Endothelial cell (in vitro differentiated cells): ENCODE measurements around the gene DCAF5. TPM values are rescaled to one million over a fixed set of nuclear protein-coding genes. Genes with fewer than 3 reads are reported as not detected.

ENCODE experiments used
- DNase-seq: peaks from one replicate; pipeline ENCODE4 v3.0.0; 2021; ENCODE audit warnings: low spot score
- H3K27ac Mint-ChIP-seq: one replicate; pipeline ENCODE4 v1.8.0; 2021; ENCODE audit warnings: mixed read lengths, inconsistent platforms; ENCODE audit not compliant: unreplicated experiment
- H3K27me3 Mint-ChIP-seq: one replicate; pipeline ENCODE4 v1.8.0; 2021; ENCODE audit warnings: mild to moderate bottlenecking, moderate library complexity, mixed read lengths, inconsistent platforms; ENCODE audit not compliant: unreplicated experiment
- H3K36me3 Mint-ChIP-seq: one replicate; pipeline ENCODE4 v1.8.0; 2021; ENCODE audit warnings: mild to moderate bottlenecking, low read depth, mixed read lengths, inconsistent platforms; ENCODE audit not compliant: unreplicated experiment
- H3K4me1 Mint-ChIP-seq: one replicate; pipeline ENCODE4 v1.8.0; 2021; ENCODE audit warnings: mild to moderate bottlenecking, mixed read lengths, inconsistent platforms; ENCODE audit not compliant: unreplicated experiment
- H3K4me3 Mint-ChIP-seq: one replicate; pipeline ENCODE4 v1.8.0; 2021; ENCODE audit warnings: mild to moderate bottlenecking, mixed read lengths, inconsistent platforms; ENCODE audit not compliant: unreplicated experiment
- H3K9me3 Mint-ChIP-seq: one replicate; pipeline ENCODE4 v1.8.0; 2021; ENCODE audit warnings: mixed read lengths, inconsistent platforms; ENCODE audit not compliant: unreplicated experiment
- CTCF ChIP-seq: fragments of 200-600 bp; sonication (generic); IDR thresholded peaks from one replicate; pipeline ENCODE4 v1.5.0; 2021; ENCODE audit warnings: antibody characterized with exemption; ENCODE audit not compliant: unreplicated experiment
- total RNA-seq: library from RNA; stranded (reverse); fragmentation: NEBNext Ultra II Directional; extraction: Animal tissue kit (Norgen Biotek cat#: 25700); gene quantifications from one replicate; pipeline ENCODE4 v1.2.1, GENCODE V29; 2021; ENCODE audit not compliant: unreplicated experiment

DCAF5 gene
- total RNA-seq, 1 donor from 2014 or later: 72.0 TPM

- no peak for DNase-seq
- peaks cover 38% of the 10 kb centered on the region for H3K4me1 Mint-ChIP-seq
- H3K4me3 Mint-ChIP-seq: no peak overlapping the region
- no peak for TF ChIP-seq CTCF
- H3K27ac Mint-ChIP-seq: peak overlapping the region; percentile 51
- no peaks in the 10 kb centered on the region for H3K9me3 Mint-ChIP-seq
- H3K27me3 Mint-ChIP-seq: no peaks in the 10 kb centered on the region
- peaks cover 25% of the 10 kb centered on the region for H3K36me3 Mint-ChIP-seq
Measured at GRCh38 chr14:69050240-69051184, 102.4 kb downstream of the DCAF5 start.

- peaks cover 17% of the 10 kb centered on the region for H3K36me3 Mint-ChIP-seq
- H3K4me3 Mint-ChIP-seq: no peak overlapping the region
- H3K27me3 Mint-ChIP-seq: no peaks in the 10 kb centered on the region
- no peaks in the 10 kb centered on the region for H3K9me3 Mint-ChIP-seq
- no peak for TF ChIP-seq CTCF
- DNase-seq: no peak
- peaks cover 38% of the 10 kb centered on the region for H3K4me1 Mint-ChIP-seq
- peak overlapping the region; percentile 51 for H3K27ac Mint-ChIP-seq
Measured at GRCh38 chr14:69049675-69050074, 103.2 kb downstream of the DCAF5 start.

GRCh38 chr14:69048456-69048855, 104.5 kb downstream of the DCAF5 start:
- Mint-ChIP-seq H3K4me1 (peaks cover 41% of the 10 kb centered on the region), H3K9me3 (no peaks in the 10 kb centered on the region)

GRCh38 chr14:69047255-69047654, 105.7 kb downstream of the DCAF5 start:
- no peaks in the 10 kb centered on the region for H3K27me3 Mint-ChIP-seq
- no peaks in the 10 kb centered on the region for H3K9me3 Mint-ChIP-seq
- peaks cover 34% of the 10 kb centered on the region for H3K4me1 Mint-ChIP-seq
- no peak for DNase-seq
- no peak overlapping the region for H3K4me3 Mint-ChIP-seq
- TF ChIP-seq CTCF: no peak
- H3K36me3 Mint-ChIP-seq: peaks cover 4% of the 10 kb centered on the region
- no peak overlapping the region for H3K27ac Mint-ChIP-seq

More at GRCh38 chr14:69048456-69048855, 104.5 kb downstream of the DCAF5 start:
- no peaks in the 10 kb centered on the region for H3K27me3 Mint-ChIP-seq
- no peak overlapping the region for H3K27ac Mint-ChIP-seq
- no peak for DNase-seq
- peak overlapping the region; percentile 56 for H3K4me3 Mint-ChIP-seq
- peaks cover 8% of the 10 kb centered on the region for H3K36me3 Mint-ChIP-seq
- no peak for TF ChIP-seq CTCF

GRCh38 chr14:69046476-69046860, 106.5 kb downstream of the DCAF5 start:
- peaks cover 1% of the 10 kb centered on the region for H3K27me3 Mint-ChIP-seq
- TF ChIP-seq CTCF: no peak
- peaks cover 28% of the 10 kb centered on the region for H3K4me1 Mint-ChIP-seq
- no peak overlapping the region for H3K4me3 Mint-ChIP-seq
- no peak for DNase-seq
- no peaks in the 10 kb centered on the region for H3K36me3 Mint-ChIP-seq
- no peaks in the 10 kb centered on the region for H3K9me3 Mint-ChIP-seq
- no peak overlapping the region for H3K27ac Mint-ChIP-seq
